Activated T-cell treated with anti-CD3 and anti-CD28 coated beads, Interleukin-2, amount 50 U/mL, for 1 hour (primary cell): Measurements from ENCODE around the gene CXCR2.
"Not testable (repeated sequence)": the region's sequence is repeated elsewhere in the genome, so short reads cannot be mapped to it uniquely, and the experiment has no call there.

Experiments
- DNase-seq: peaks from one replicate; pipeline ENCODE4 v3.0.0-alpha.2; 2020

CXCR2 gene

GRCh38 chr2:218125626-218126080 lies at the start of gene CXCR2:
Gene CXCR2, plus strand, starts transcription at chr2:218126028. Its CDS starts 8,774 bp downstream, at chr2:218134802.
- DNase-seq, result no peak

GRCh38 chr2:218077464-218078216 lies 48.2 kb upstream of the CXCR2 start:
- no peak for DNase-seq

GRCh38 chr2:218079943-218080913 lies 45.6 kb upstream of the CXCR2 start:
- DNase-seq, result no peak

GRCh38 chr2:218081063-218081462 lies 44.8 kb upstream of the CXCR2 start:
- DNase-seq, result no peak

DNA sequence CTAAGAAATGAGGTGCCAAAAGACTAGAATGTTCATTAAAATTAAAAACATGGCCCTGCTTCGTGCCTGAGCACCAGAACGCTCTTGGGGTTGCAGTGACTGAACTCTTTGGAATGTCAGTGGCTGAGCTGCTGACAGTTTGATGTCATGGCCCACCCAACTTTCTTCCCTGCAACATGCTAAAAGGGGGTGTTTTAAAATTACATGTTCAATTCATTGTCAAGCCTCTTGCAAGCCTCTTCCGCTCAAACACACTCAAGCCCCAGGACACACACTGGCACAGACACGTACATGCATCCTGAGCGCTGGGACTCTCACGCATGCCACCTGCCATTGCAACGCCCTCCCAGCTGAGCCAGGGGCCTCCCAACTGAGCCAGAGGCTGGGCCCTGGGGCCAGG lies 44.1 kb upstream of the CXCR2 start:
- no peak for DNase-seq

DNA sequence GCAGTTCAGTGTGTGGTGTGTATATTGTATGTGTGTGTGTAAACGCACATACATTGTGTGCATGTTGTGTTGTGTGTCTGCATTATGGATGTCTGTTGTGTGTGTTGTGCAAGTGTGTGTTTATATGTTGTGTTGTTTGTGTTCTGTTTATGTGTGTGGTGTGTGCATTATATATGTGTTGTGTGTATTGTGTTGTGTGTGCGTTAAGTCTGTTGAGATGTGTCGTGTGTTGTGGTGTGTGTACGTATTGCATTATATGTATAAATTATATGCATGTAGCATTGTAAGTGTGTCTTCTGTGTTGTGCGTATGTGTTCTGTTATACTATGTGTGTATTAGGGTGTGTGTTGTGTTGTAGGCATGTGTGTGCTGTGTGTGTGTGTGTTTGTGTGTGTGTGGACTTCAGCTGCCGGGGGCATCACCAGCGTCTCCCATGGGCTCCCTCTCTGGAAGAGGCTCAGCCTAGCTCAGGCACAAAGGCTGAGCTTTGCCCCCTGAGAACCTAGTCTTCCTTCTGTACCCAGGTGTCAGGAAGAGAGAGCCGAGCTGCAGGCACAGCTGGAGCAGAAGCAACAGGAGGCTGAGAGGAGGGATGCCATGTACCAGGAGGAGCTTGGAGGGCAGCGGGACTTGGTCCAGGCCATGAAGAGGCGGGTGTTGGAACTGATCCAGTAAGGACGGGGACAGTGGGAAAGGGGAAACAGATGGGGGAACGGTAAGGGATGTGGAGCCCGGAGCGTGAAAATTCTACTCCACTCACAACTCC lies 43.1 kb upstream of the CXCR2 start:
- no peak for DNase-seq

GRCh38 chr2:218083352-218083676 lies 42.5 kb upstream of the CXCR2 start:
- no peak for DNase-seq

GRCh38 chr2:218086478-218086877 lies 39.4 kb upstream of the CXCR2 start:
- DNase-seq, result no peak

DNA sequence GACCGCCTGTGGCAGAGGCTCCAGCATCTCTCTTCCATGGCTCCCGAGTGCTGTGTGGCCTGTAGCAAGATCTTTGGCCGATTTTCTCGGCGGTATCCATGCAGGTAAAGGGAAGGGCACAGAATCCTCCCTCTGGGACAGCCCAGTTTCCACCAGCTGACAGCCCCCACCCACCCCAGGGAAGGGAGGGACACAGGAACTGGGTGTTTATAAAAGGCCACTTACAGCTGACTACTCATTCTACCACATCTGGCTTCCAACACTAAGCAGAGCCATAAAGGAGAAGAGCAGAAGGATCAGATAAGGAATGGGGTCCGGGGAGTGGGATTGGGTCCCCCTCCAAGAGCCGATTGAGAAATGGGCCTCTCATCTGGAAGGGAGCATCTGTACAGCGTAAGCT lies 36.6 kb upstream of the CXCR2 start:
- DNase-seq, result no peak

DNA sequence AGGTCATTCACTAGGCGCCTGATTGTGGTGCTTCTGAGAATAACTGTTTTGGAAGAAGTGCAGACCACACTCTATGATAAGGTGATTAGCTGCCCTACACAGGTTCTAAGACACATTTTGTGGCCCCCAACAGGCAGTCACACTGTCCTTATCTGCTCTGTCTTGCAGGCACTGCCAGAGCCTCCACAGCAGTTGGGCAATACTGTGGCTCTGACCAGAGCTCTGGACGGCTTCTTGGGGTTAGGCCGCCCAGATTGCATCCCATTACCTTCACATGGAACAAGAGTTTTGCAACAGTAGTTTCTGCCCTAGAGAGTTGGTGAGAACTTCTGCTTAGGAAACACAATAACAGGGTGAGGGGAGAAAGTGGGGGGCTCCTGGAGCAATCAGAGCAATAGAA lies 34.1 kb upstream of the CXCR2 start:
- no peak for DNase-seq

DNA sequence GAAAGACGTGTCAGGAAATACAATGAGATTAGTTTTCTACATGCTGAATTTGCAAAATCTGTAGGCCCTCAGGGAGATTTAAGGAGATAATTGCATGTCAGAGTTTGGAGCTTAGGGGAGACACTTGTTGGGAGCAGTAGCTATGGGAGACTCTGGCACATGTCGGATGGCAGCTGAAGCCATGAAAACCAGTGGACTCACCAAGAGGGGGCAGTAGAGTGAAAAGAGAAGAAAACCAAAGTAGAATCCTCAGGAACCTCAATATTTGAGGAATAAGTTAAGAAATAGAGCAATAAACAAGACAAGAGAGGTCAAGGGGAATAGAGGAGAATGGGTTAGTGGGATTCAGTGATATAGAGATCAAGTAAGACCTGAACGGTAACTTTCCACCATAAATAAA lies 31.9 kb upstream of the CXCR2 start:
- no peak for DNase-seq

- no peak for DNase-seq
Measured at GRCh38 chr2:218095853-218096252, 30.0 kb upstream of the CXCR2 start.

GRCh38 chr2:218097975-218098374 lies 27.9 kb upstream of the CXCR2 start:
- no peak for DNase-seq

DNA sequence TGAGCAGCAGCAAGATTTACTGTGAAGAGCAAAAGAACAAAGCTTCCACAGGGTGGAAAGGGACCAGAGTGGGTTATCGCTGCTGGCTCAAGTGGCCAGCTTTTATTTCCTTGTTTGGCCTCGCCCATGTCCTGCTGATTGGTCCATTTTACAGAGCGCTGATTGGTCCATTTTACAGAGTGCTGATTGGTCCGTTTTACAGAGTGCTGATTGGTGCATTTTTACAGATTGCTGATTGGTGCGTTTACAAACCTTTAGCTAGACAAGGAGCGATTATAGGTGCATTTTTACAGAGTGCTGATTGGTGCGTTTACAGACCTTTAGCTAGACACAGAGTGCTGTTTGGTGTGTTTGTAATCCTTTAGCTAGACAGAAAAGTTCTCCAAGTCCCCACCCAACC lies 17.0 kb upstream of the CXCR2 start:
- DNase-seq, result not testable (repeated sequence)

DNA sequence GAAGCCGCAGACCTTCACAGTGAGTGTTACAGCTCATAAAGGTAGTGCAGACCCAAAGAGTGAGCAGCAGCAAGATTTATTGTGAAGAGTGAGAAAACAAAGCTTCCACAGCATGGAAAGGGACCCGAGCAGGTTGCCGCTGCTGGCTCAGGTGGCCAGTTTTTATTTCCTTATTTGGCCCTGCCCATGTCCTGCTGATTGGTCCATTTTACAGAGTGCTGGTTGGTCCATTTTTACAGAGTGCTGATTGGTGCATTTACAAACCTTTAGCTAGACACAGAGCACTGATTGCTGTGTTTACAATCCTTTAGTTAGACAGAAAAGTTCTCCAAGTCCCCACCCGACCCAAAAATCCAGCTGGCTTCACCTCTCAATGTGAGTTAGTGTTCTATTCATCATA lies 4.0 kb upstream of the CXCR2 start:
- DNase-seq, result not testable (repeated sequence)

GRCh38 chr2:218122286-218122685 lies 3.5 kb upstream of the CXCR2 start:
- not testable (repeated sequence) for DNase-seq

DNA sequence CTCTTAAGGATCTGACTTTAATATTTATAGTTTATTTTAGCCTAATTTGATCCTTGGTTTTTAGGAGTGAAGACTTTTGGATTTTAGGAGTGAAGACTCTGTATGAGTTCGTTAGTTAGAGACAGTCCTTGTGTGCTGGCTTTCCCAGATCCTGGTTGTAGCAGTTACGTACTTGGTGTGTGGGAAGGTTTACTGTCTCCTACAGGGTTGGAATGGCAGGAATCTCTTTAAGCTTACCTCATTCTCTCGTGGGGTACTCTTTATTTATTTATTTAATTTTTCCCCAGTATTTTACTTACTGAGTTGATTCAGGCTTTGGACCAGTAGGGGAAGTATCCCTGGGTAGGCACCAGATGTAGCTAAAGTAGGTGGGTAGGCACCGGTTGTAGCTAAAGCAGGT lies 1.8 kb upstream of the CXCR2 start:
- DNase-seq, result no peak

GRCh38 chr2:218125095-218125494 lies 733 bp upstream of the CXCR2 start:
- DNase-seq, result no peak

DNA sequence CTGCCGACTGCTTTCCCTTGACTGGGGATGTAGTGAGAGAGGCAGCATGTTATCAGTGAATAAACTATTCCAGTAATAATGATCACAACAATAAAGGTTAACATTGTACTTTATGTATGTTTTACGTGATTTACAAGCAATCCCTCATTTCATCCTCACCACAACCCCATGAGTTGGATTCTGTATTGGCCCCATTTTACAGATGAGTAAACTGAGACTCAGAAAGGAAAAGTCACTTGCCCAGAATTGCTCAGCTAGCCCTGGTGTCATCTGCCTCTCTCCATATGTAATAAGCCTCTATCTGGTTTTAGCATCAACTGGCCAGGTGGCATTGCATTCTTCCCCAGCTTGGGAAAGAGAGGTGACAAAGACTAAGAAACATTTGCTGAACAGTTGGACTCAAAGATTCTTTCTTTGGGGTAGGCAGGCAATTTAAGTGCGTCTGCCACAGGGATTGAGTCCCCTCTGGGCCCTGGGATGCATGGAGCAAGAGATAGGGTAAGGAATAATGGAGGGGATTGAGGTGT lies 2.2 kb downstream of the CXCR2 start:
- no peak for DNase-seq

DNA sequence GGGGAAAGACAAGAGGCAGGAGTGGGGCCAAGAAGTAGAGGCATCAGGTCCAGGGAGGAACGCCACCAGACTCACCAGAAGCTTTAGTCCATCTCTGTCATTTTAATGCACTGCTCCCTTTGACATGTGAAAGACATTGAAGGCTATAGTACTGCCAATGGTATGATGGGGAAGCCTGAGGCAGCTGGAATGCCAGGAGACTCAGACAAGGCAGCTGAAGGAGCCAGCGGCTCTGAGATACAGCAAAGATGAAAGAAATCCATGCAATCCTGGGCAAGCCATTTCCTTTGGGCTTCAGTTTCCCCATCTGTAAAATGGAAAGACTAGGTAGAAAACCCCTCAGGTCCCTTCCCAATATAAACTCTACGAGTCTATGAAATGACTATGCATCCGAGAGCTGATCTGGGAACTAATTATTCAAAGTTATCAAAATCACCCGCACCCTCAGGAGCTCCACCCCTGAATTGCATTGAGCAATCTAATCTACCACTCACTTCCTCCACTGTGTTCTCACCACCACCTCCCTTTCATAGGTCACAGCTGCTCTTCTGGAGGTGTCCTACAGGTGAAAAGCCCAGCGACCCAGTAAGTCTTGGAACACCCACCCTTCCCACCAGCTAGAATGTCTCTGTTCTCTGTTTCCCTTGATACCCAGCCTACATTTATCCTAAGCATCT lies 3.1 kb downstream of the CXCR2 start:
- DNase-seq, result no peak

DNA sequence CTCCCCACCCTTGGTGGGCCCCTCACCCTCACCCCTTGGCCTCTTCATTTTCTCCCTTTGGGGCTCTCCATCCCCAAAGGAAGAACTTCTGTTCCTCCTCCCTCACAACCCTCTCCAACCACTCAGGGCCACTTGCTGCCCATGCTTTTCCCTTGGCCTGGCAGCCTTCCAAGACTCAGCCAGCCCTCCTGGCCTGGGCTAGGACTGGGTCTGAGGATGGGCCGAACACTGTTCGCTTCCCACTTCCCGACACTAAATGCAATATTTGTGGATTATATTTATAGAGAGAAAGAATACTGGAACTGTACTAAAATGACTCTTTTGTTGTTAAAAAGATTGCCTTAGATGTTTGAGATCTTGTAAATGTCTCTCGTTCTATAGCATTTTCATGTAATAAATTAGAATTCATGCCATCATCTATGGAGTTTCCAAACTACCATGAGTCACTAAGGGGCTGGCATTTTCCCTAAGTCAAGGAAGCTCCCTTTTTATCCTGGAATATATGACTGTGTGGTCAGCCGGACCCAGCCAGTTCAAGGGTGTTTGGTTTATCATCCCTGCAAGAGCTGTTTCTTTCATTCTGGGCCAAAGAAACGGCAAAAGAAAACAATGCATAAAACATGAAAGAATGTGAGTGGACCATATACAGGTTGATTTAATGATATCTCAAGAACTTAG lies 3.8 kb downstream of the CXCR2 start:
- no peak for DNase-seq

GRCh38 chr2:218130377-218130776 lies 4.5 kb downstream of the CXCR2 start:
- DNase-seq, result no peak
